Skin of body (tissue), 2 donors: Measurements from ENCODE around the gene XRRA1. TPM values are rescaled to one million over a fixed set of nuclear protein-coding genes. Genes with fewer than 3 reads are reported as not detected.
"Not testable (repeated sequence)": the region's sequence is repeated elsewhere in the genome, so short reads cannot be mapped to it uniquely, and the experiment has no call there.

Experiments used
- DNase-seq: peaks from one replicate; lab custom pipeline; 2025; lab: John Stamatoyannopoulos, UW
- total RNA-seq: library from RNA; depleted of rRNA; stranded (reverse); fragments of >200 nt; gene quantifications from one replicate; pipeline ENCODE4 v1.2.3, GENCODE V29; 2014

XRRA1 gene
- total RNA-seq = 8.0 TPM

GRCh38 chr11:74948898-74949752 lies at the start of gene XRRA1, which contains the start of gene SPCS2:
Gene XRRA1, minus strand, starts transcription at chr11:74949091. Its CDS starts 8,213 bp downstream, at chr11:74940878.
Gene SPCS2, plus strand, starts transcription at chr11:74949266. Its CDS starts 20 bp downstream, at chr11:74949286.
- peak; percentile 97 for DNase-seq

DNA sequence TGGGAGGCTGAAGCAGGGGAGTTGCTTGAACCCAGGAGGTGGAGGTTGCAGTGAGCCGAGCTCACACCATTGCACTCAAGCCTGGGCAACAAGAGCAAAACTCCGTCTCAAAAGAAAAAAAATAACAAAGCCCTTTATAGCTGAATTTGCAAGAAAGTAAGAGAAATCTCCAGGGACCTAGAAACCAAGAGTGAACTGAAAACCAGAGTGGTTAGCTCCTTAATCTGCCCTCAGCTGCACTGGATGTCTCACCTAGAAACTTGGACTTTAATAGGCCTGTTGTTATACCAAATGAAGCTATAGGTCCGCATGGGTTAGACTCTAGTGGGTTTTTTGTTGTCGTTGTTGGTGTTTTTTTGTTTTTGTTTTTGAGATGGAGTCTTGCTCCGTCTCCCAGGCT lies 44.0 kb upstream of the XRRA1 start:
- no peak for DNase-seq

GRCh38 chr11:74990941-74991340 lies 42.0 kb upstream of the XRRA1 start:
- DNase-seq = no peak

DNA sequence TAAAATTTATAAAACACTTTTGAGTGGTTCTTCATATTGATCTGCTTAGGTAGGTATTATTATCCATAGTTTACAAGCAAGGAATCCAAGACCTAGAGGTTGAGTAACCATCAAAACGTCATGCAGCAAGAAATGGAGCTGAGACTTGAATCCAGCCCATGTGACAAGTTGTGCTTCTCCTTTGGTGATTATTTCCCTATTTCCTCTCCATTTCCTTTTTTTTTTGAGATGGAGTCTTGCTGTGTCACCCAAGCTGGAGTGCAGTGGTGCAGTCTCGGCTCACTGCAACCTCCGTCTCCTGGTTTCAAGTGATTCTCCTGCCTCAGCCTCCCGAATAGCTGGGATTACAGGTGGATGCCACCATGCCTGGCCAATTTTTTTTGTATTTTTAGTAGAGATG lies 41.3 kb upstream of the XRRA1 start:
- not testable (repeated sequence) for DNase-seq

GRCh38 chr11:74989260-74989638 lies 40.4 kb upstream of the XRRA1 start:
- DNase-seq = no peak

GRCh38 chr11:74988541-74989259 lies 39.8 kb upstream of the XRRA1 start, which contains the start of gene NEU3:
Gene NEU3, plus strand, starts transcription at chr11:74988933. Its CDS starts 128 bp downstream, at chr11:74989061.
- peak; percentile 20 for DNase-seq

GRCh38 chr11:74984730-74985129 lies 35.8 kb upstream of the XRRA1 start:
- DNase-seq = no peak

DNA sequence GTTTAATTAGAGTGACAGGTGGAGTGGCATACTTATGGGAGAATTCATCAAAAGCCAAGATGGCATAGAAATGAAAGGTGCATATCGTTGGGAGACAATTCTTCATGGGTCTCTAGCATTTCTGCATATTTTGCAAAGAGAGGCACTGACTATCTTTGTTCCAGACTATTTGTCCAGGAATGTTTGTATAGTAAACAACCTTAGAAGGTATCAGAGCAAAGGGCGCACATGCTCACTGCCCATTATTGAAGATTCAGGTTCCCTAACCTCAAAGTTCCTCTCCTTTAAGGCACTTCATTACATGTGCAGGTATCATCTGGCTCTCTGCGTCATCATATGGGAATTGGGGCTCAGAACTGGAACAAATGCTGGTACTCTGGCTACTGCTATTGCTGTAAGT lies 35.2 kb upstream of the XRRA1 start:
- DNase-seq = no peak

DNA sequence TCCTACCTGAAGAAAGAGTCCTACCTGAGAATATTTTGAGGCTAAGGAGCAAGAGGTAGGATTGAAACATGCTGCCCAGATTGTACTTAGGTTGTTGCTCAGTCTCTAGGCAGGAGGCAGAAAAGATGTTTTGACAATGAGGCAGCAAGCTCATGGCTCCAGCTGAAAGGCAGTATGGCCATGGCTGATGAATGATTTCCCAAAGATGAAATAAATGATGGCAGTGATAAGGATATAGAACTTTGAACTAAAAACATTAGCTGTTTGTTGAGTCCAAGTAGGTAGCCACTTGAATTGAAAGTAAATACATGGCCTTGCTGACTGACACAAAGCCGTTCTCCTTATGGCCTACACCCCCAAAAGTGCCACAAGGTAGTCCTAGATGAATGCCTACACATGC lies 33.0 kb upstream of the XRRA1 start:
- no peak for DNase-seq

- no peak for DNase-seq
These were observed 31.7 kb upstream of the XRRA1 start for GRCh38 chr11:74980634-74981033.

GRCh38 chr11:74978041-74978440 lies 29.1 kb upstream of the XRRA1 start:
- no peak for DNase-seq

DNA sequence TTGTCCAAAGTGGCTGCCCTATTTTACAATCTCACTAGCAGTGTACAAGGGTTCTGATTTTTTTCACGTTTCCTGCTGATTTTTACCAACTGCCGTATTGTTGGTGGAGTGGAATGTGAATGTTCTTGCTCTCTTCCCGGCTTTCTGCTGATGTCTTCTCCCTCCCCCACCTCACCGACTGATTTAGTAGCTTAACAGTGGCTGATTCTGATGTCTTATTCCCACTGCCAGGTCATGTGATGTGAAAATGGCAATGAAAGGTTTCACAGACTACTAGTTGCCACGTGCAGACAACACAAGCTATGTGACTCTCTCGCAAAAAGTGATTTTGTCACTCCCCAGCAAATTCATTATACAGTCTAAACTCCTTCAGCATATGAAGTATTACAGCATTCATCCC lies 22.5 kb upstream of the XRRA1 start:
- no peak for DNase-seq

GRCh38 chr11:74970852-74971395 lies 22.0 kb upstream of the XRRA1 start:
- no peak for DNase-seq

GRCh38 chr11:74966651-74967050 lies 17.8 kb upstream of the XRRA1 start:
- no peak for DNase-seq

DNA sequence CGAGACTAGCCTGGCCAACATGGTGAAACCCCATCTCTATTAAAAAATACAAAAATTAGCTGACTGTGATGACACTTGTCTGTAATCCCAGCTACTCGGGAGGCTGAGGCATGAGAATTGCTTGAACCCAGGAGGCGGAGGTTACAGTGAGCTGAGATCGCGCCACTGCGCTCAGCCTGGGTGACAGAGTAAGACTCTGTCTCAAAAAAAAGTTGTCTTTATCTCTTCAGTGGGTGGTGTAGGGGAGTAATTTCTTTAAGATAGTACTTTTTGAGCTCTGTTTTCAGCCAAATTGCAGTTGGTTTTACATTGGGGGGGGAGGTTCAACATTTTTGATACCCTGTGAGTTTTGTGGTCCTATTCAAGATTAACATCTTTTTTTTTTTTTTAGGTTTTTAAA lies 11.2 kb upstream of the XRRA1 start:
- DNase-seq = not testable (repeated sequence)

DNA sequence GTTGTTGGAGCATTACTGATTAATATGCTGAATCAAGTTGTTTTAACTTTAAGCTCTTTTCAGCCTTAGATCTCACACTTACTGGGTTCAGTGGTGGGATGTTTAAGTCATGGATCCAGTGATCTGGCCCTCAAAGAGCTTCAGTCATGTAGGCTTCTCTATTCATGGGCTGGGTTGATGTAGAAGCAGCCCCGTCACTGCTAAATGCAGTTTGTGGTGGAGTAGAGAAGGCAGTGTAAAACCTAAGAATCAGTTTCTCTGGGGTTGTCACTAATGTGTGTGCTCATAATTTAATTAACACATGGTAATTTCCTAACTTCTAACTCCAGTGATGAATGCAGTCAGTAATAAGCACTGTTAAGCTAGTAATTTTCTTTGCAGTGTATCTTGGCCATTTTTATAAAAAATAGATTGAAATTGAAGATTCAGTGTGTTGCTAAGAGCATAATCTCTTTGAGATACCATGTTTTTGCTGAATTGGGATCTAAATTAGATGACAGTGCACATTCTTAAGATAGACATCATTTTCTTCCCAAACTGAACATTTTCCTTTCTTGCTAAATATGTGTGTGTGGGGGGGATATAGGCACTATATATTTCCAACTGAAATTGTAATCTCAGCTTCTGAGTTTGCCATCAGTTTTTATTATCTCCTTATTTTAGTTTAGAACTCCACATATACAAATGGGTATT lies 9.2 kb upstream of the XRRA1 start:
- DNase-seq = no peak

GRCh38 chr11:74956397-74957015 lies 7.6 kb upstream of the XRRA1 start:
- DNase-seq = no peak

GRCh38 chr11:74954199-74954598 lies 5.3 kb upstream of the XRRA1 start:
- no peak for DNase-seq

DNA sequence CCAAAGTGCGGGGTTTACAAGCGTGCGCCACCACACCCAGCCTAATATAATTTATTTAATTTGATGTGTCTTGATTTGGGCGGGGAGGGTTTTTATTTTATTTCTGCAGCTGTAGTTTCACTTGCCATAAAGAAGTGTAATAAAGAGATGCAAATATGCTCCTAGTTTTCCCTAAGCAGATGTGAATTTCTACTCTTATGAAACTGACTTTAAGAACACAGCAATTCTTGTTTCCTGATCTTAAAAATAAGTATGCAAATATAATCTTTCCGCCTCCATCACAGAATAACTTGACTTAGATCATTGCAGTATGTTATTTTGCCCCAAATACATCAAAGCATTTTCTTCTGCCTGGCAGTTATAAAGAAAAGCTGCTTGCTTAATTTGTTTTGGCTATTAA lies 4.6 kb upstream of the XRRA1 start:
- no peak for DNase-seq

- no peak for DNase-seq
These were observed 3.9 kb upstream of the XRRA1 start for GRCh38 chr11:74952752-74953151.

- no peak for DNase-seq
These were observed 2.3 kb upstream of the XRRA1 start for GRCh38 chr11:74951226-74951625.
